ENCODE measurements around the gene TWIST2. TPM values are rescaled to one million over a fixed set of nuclear protein-coding genes. Genes with fewer than 3 reads are reported as not detected.

Gene TWIST2
- total and polyA plus RNA-seq, 9 of the 15 experiments (the other 6 are each of a cell fraction or from before 2014, with no cell fraction given): not detected

GRCh38 chr2:238927746-238928519, 80.0 kb downstream of the TWIST2 start:
- Histone ChIP-seq H3K27ac (ENCODE audit: extremely low read depth, low read depth, low read length) (no peak overlapping the region), H3K27me3 (ENCODE audit: control insufficient read depth in 2 of 2, insufficient read depth in 2 of 2, low read length in 2 of 2) (peaks cover 0 to 20% of the 10 kb centered on the region in 2 experiments; a peak in 2 of 5 replicates), H3K4me3 (no peak overlapping the region), H3K9me1 (ENCODE audit: control insufficient read depth, insufficient read depth, low read length) (peaks cover 2% of the 10 kb centered on the region), H4K20me1 (replicated peaks; ENCODE audit: control insufficient read depth, insufficient read depth, low read length) (no peaks in the 10 kb centered on the region), H3K9ac (ENCODE audit: insufficient read depth in 1 of 2, low read depth in 2 of 2, low read length in 2 of 2) (no peak overlapping the region), H3K79me2 (ENCODE audit: control insufficient read depth, insufficient read depth, low read length) (no peaks in the 10 kb centered on the region), H3K9me3 (replicated peaks; ENCODE audit: control insufficient read depth, insufficient read depth, low read depth, low read length) (no peaks in the 10 kb centered on the region), H2AFZ (ENCODE audit: low read depth, low read length) (no peak overlapping the region), H3K4me1 (replicated peaks in 1 of 2; ENCODE audit: control insufficient read depth in 2 of 2, insufficient read depth in 2 of 2, low read length in 2 of 2) (no peaks in the 10 kb centered on the region), H3K36me3 (ENCODE audit: control insufficient read depth, insufficient read depth, low read length) (no peaks in the 10 kb centered on the region), H3K4me2 (ENCODE audit: insufficient read depth, low read length) (no peak overlapping the region)
- in situ Hi-C loops (cut with MboI) (no loop called here), intact Hi-C loops (cut with micrococcal nuclease) (no loop called here)
- TF ChIP-seq NFE2L1 (tag; IDR thresholded peaks at IDR 0.05; ENCODE audit: borderline replicate concordance, low read depth): no peak
- WGBS (ENCODE audit: insufficient coverage, low coverage, missing lambda C conversion rate): 1% methylated on average over 11 of the region's 14 CpGs
- ChIA-PET POLR2A (no interaction called here), CTCF (ENCODE audit: low intra/inter-chr PET ratio) (no interaction called here)
- no peak for ATAC-seq
- no peak for DNase-seq (ENCODE audit: extremely low read depth in 1 of 4, low spot score in 3 of 4)
- no peak for FAIRE-seq
- BruUV-seq (replicated peaks): no TSS peak

- Histone ChIP-seq H3K27ac (ENCODE audit: extremely low read depth, low read depth, low read length) (no peak overlapping the region), H3K27me3 (ENCODE audit: control insufficient read depth in 2 of 2, insufficient read depth in 2 of 2, low read length in 2 of 2) (peaks cover 0 to 20% of the 10 kb centered on the region in 2 experiments; a peak in 2 of 5 replicates), H3K36me3 (ENCODE audit: control insufficient read depth, insufficient read depth, low read length) (no peaks in the 10 kb centered on the region), H4K20me1 (replicated peaks; ENCODE audit: control insufficient read depth, insufficient read depth, low read length) (no peaks in the 10 kb centered on the region), H3K9ac (ENCODE audit: insufficient read depth in 1 of 2, low read depth in 2 of 2, low read length in 2 of 2) (no peak overlapping the region), H3K79me2 (ENCODE audit: control insufficient read depth, insufficient read depth, low read length) (no peaks in the 10 kb centered on the region), H3K9me1 (ENCODE audit: control insufficient read depth, insufficient read depth, low read length) (peaks cover 2% of the 10 kb centered on the region), H3K9me3 (replicated peaks; ENCODE audit: control insufficient read depth, insufficient read depth, low read depth, low read length) (no peaks in the 10 kb centered on the region), H3K4me1 (replicated peaks in 1 of 2; ENCODE audit: control insufficient read depth in 2 of 2, insufficient read depth in 2 of 2, low read length in 2 of 2) (no peaks in the 10 kb centered on the region), H3K4me2 (ENCODE audit: insufficient read depth, low read length) (no peak overlapping the region), H3K4me3 (no peak overlapping the region), H2AFZ (ENCODE audit: low read depth, low read length) (no peak overlapping the region)
- intact Hi-C loops (cut with micrococcal nuclease) (no loop called here), in situ Hi-C loops (cut with MboI) (no loop called here)
- ChIA-PET CTCF (ENCODE audit: low intra/inter-chr PET ratio) (no interaction called here), POLR2A (no interaction called here)
- DNase-seq (ENCODE audit: extremely low read depth in 1 of 4, low spot score in 3 of 4) (no peak), FAIRE-seq (no peak), ATAC-seq (no peak)
- WGBS (ENCODE audit: insufficient coverage, low coverage, missing lambda C conversion rate): under 1% methylated on average over 17 of the region's 18 CpGs
- BruUV-seq (replicated peaks): no TSS peak
- TF ChIP-seq SLC30A9 (CRISPR knock-in tag; IDR thresholded peaks at IDR 0.05) (no peak), NKRF (IDR thresholded peaks at IDR 0.05; ENCODE audit: borderline replicate concordance) (no peak), ZNF384 (IDR thresholded peaks at IDR 0.05; ENCODE audit: low read depth, low read length) (no peak), EHMT2 (IDR thresholded peaks at IDR 0.05) (no peak), BHLHE40 (IDR thresholded peaks at IDR 0.05; ENCODE audit: low read length) (no peak), HNRNPLL (IDR thresholded peaks at IDR 0.05; ENCODE audit: low read depth, low read length, poor library complexity, severe bottlenecking) (no peak), ZNF785 (CRISPR knock-in tag; IDR thresholded peaks at IDR 0.05) (no peak), MCM5 (IDR thresholded peaks at IDR 0.05; ENCODE audit: low read depth) (no peak), CREM (IDR thresholded peaks at IDR 0.05; ENCODE audit: low read depth) (no peak), HLTF (IDR thresholded peaks at IDR 0.05) (no peak), BRCA1 (IDR thresholded peaks at IDR 0.05) (no peak), BRCA1 (CRISPR knock-in tag; IDR thresholded peaks at IDR 0.05) (no peak), PML (IDR thresholded peaks at IDR 0.05; ENCODE audit: low read length) (no peak)
Observed at GRCh38 chr2:238928520-238929241, 80.8 kb downstream of the TWIST2 start.

Measured in K562 (cell line).